Calu3 (cell line): ENCODE data around the gene GOLGA6D. TPM values are rescaled to one million over a fixed set of nuclear protein-coding genes. Genes with fewer than 3 reads are reported as not detected.
"Not testable (repeated sequence)": the region's sequence is repeated elsewhere in the genome, so short reads cannot be mapped to it uniquely, and the experiment has no call there.

Experiments
- BruUV-seq: library from RNA; stranded (reverse); fragments of 400-500 nt; replicated peaks from 2 replicates; lab custom pipeline; 2021; lab: Mats Ljungman, UMichigan
- CTCF ChIA-PET: fragments of 300-600 bp; sonication (Branson Sonifier 250); formaldehyde crosslinking; loops from one replicate; lab custom pipeline; 2022; ENCODE audit warnings: antibody characterized with exemption; lab: Charles Lee
- DNase-seq: peaks from one replicate; pipeline ENCODE4 v3.0.0; 2022
- H3K27ac Mint-ChIP-seq: one replicate; pipeline ENCODE4 v1.8.0; 2022; ENCODE audit warnings: mixed read lengths; ENCODE audit not compliant: unreplicated experiment
- H3K27me3 Mint-ChIP-seq: one replicate; pipeline ENCODE4 v1.8.0; 2022; ENCODE audit warnings: mixed read lengths; ENCODE audit not compliant: unreplicated experiment
- H3K36me3 Mint-ChIP-seq: one replicate; pipeline ENCODE4 v1.8.0; 2022; ENCODE audit warnings: mild to moderate bottlenecking, moderate library complexity, mixed read lengths; ENCODE audit not compliant: insufficient read depth, unreplicated experiment
- H3K4me1 Mint-ChIP-seq: one replicate; pipeline ENCODE4 v1.8.0; 2022; ENCODE audit warnings: mild to moderate bottlenecking, low read depth, mixed read lengths; ENCODE audit not compliant: unreplicated experiment
- H3K4me3 Mint-ChIP-seq: one replicate; pipeline ENCODE4 v1.8.0; 2022; ENCODE audit warnings: mild to moderate bottlenecking, low read depth, moderate library complexity, mixed read lengths; ENCODE audit not compliant: unreplicated experiment
- H3K9me3 Mint-ChIP-seq: one replicate; pipeline ENCODE4 v1.8.0; 2022; ENCODE audit warnings: low read depth, mixed read lengths; ENCODE audit not compliant: unreplicated experiment
- CTCF ChIP-seq: fragments of 200-600 bp; IDR thresholded peaks from one replicate; pipeline ENCODE4 v1.8.0; 2022; ENCODE audit warnings: antibody characterized with exemption; ENCODE audit not compliant: unreplicated experiment
- intact Hi-C: fragments of 100-400 bp; cut with micrococcal nuclease; formaldehyde crosslinking; loops from one replicate; pipeline ENCODE4 v1.10.0; 2022; ENCODE audit not compliant: unreplicated experiment
- total RNA-seq: library from RNA; stranded (reverse); gene quantifications from 2 replicates; pipeline ENCODE4 v1.2.3, GENCODE V29; 2022

GOLGA6D gene
- total RNA-seq, 1 experiment from 2014 or later, result not detected

GRCh38 chr15:75299311-75299688 is 16.7 kb downstream of the GOLGA6D start:
- H3K4me3 Mint-ChIP-seq, BruUV-seq, H3K9me3 Mint-ChIP-seq, H3K4me1 Mint-ChIP-seq, intact Hi-C loops, H3K27ac Mint-ChIP-seq, H3K36me3 Mint-ChIP-seq: not testable (repeated sequence)
- CTCF ChIA-PET, result interaction anchor here (1.3 kb wide), 1 partner anchor 1235 kb away, joined by 12 read pairs; no protein-coding TSS in a partner anchor
- peak; percentile 83 for DNase-seq
- peaks cover 27% of the 10 kb centered on the region for H3K27me3 Mint-ChIP-seq
- peak; percentile 63 for TF ChIP-seq CTCF

- not testable (repeated sequence) for H3K4me3 Mint-ChIP-seq, H3K36me3 Mint-ChIP-seq, BruUV-seq, H3K4me1 Mint-ChIP-seq, DNase-seq, H3K27ac Mint-ChIP-seq, H3K9me3 Mint-ChIP-seq
- peaks cover 35% of the 10 kb centered on the region for H3K27me3 Mint-ChIP-seq
- CTCF ChIA-PET, result interaction anchor here (1.3 kb wide), 1 partner anchor 1235 kb away, joined by 12 read pairs; no protein-coding TSS in a partner anchor
- intact Hi-C loops, result loop anchor here (10.0 kb wide), 1 partner anchor 65 kb away; no protein-coding TSS in a partner anchor
Measured at GRCh38 chr15:75300026-75300425, 17.4 kb downstream of the GOLGA6D start.

GRCh38 chr15:75302318-75302717 is 19.7 kb downstream of the GOLGA6D start:
- H3K36me3 Mint-ChIP-seq, result no peaks in the 10 kb centered on the region
- no peaks in the 10 kb centered on the region for H3K9me3 Mint-ChIP-seq
- no peak overlapping the region for H3K4me3 Mint-ChIP-seq
- H3K4me1 Mint-ChIP-seq, result peaks cover 1% of the 10 kb centered on the region
- no peak overlapping the region for H3K27ac Mint-ChIP-seq
- CTCF ChIA-PET, result no interaction called here
- peaks cover 53% of the 10 kb centered on the region for H3K27me3 Mint-ChIP-seq
- TF ChIP-seq CTCF, result no peak
- BruUV-seq, result no TSS peak
- no peak for DNase-seq
- intact Hi-C loops, result loop anchor here (10.0 kb wide), 1 partner anchor 68 kb away; no protein-coding TSS in a partner anchor

GRCh38 chr15:75302753-75303152 is 20.1 kb downstream of the GOLGA6D start:
- H3K27me3 Mint-ChIP-seq, result peaks cover 55% of the 10 kb centered on the region
- H3K9me3 Mint-ChIP-seq, H3K4me1 Mint-ChIP-seq, CTCF ChIA-PET, DNase-seq, BruUV-seq, H3K4me3 Mint-ChIP-seq, H3K36me3 Mint-ChIP-seq, H3K27ac Mint-ChIP-seq: not testable (repeated sequence)
- intact Hi-C loops, result loop anchor here (10.0 kb wide), 1 partner anchor 68 kb away; no protein-coding TSS in a partner anchor

- no peak for DNase-seq
- H3K27me3 Mint-ChIP-seq, result peaks cover 73% of the 10 kb centered on the region
- no TSS peak for BruUV-seq
- peaks cover 11% of the 10 kb centered on the region for H3K4me1 Mint-ChIP-seq
- intact Hi-C loops, result loop anchor here (1.0 to 10.0 kb wide), 2 partner anchors 71 to 277 kb away; no protein-coding TSS in a partner anchor
- no peak for TF ChIP-seq CTCF
- no peak overlapping the region for H3K27ac Mint-ChIP-seq
- CTCF ChIA-PET, result no interaction called here
- H3K4me3 Mint-ChIP-seq, result no peak overlapping the region
- H3K36me3 Mint-ChIP-seq, result no peaks in the 10 kb centered on the region
- no peaks in the 10 kb centered on the region for H3K9me3 Mint-ChIP-seq
Measured at GRCh38 chr15:75306188-75306587, 23.6 kb downstream of the GOLGA6D start.
